Activated CD4-positive, CD25-positive, alpha-beta regulatory T cell treated with anti-CD3 and anti-CD28 coated beads, Interleukin-2, amount 50 U/mL, for 72 hours (primary cell): Measurements from ENCODE around the gene PNPT1.
"Not testable (repeated sequence)": the region's sequence is repeated elsewhere in the genome, so short reads cannot be mapped to it uniquely, and the experiment has no call there.

Source experiments
- DNase-seq: peaks from one replicate; pipeline ENCODE4 v3.0.0; 2021

The PNPT1 gene

DNA sequence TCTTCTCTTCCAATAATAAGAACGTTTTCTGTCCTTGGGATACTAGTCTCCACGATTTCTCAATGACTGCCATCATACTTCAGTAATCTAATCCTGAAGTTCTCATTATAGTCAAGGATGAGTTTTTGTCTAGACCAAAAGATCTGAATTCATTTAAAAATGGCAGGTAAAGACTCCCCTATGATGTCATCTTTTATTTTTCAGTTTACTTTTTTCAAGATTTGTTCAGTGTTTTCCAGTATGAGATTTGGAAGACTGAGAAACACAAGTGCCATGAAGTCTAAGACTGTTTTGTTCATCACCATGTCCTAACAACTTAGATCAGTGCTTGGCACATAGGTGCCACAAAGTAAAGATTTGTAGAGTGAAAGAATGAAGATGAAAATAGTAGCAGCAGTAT is 40.4 kb downstream of the PNPT1 start:
- DNase-seq, result no peak

- no peak for DNase-seq
Measured at GRCh38 chr2:55649211-55649610, 44.4 kb downstream of the PNPT1 start.

DNA sequence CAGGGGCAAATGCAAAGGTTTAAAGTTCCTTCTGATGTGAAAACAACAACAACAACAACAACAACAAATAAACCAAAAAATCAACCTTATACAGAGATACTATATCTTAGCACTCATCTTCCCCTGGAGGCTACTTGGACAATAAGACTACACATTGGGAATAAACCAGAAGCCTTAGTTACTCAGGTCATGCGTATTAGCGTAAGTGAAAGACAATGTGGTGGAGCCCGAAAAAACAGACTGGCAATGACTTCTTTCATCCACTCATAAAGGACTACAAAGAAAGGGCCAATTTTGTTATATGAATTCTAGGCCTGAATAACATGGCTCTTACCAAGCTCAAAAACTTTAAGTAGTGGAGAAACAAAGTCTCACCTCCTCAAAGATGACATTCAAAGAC is 56.8 kb downstream of the PNPT1 start:
- no peak for DNase-seq

DNA sequence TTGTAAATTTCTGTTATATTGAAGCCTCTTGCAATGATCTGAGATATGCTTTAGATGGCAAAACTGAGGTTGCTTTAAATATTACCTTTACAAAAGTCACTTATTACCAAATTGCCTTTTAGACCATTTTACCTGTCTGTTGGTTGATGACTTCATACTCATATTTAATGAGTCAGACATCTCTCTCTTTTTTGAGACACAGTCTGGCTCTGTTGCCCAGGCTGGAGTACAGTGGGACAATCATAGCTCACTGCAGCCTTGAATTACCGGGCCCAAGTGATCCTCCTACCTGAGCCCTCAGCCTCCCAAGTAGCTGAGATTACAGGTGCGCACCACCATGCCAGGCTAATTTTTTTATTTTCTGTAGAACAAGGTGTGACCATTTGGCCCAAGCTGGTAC is 64.7 kb downstream of the PNPT1 start:
- DNase-seq, result no peak

DNA sequence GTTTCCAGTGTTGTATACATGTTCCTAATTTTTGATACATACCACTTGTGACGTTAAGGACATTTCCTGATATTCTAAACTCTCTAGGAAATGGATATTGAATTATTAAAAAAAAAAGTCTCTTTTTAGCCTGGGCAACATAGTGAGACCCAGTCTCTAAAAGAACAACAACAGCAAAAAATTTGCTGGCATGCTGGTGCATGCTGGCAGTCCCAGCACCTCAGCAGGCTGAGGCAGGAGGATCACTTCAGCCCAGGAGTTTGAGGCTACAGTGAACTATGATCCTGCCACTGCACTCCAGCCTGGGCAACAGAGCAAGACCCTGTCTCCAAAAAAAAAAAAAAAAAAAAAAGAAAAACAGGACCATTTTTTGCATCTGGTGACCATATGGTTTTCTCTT is 65.7 kb downstream of the PNPT1 start:
- no peak for DNase-seq

DNA sequence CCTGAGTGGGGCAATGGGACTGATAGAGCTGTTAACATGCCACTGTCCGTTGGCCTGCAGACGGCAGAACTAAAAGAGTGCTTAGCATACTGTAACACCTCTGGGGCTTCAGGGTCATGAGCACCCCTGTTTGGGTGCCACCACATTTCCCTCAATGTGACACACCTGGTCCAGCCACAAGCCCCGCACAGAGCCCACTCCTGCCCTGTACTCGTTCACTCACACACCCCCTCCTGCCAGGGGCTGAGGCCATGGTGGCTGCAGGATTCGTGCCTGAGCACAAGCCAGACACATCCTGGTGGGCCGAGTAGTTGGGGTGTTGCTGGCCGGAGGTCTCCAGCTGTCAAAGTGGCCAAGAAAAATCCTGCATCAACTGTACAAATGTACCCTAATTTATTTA is 71.8 kb downstream of the PNPT1 start:
- no peak for DNase-seq

DNA sequence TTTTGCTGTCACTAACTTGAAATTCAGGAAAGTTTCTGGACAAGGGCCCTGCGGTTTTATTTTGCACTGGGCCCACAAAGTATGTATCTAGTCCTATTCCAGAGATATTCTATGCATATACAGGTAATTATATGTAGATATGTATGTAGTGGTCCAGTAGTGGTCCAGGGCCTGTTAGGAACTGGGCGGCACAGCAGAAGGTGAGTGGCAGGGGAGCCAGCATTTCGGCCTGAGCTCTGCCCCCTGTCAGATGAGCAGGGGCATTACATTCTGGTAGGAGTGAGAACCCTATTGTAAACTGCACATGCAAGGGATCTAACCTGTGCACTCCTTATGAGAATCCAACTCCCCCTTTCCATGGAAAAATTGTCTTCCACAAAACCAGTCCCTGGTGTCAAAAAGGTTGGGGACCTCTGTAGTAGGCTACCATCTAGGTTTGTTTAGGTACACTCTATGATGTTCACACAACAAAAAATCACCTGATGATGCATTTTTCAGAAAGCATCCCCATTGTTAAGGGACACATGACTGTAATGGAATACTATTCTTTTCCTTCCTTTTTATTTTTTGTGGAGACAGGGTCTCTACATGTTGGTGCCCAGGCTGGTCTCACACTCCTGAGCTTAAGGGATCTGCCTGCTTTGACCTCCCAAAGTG is 73.4 kb downstream of the PNPT1 start:
- DNase-seq, result no peak

- peak; percentile 52 for DNase-seq
Measured at GRCh38 chr2:55618275-55619055, 75.2 kb downstream of the PNPT1 start.

GRCh38 chr2:55618025-55618274 is 75.7 kb downstream of the PNPT1 start:
- DNase-seq, result no peak

DNA sequence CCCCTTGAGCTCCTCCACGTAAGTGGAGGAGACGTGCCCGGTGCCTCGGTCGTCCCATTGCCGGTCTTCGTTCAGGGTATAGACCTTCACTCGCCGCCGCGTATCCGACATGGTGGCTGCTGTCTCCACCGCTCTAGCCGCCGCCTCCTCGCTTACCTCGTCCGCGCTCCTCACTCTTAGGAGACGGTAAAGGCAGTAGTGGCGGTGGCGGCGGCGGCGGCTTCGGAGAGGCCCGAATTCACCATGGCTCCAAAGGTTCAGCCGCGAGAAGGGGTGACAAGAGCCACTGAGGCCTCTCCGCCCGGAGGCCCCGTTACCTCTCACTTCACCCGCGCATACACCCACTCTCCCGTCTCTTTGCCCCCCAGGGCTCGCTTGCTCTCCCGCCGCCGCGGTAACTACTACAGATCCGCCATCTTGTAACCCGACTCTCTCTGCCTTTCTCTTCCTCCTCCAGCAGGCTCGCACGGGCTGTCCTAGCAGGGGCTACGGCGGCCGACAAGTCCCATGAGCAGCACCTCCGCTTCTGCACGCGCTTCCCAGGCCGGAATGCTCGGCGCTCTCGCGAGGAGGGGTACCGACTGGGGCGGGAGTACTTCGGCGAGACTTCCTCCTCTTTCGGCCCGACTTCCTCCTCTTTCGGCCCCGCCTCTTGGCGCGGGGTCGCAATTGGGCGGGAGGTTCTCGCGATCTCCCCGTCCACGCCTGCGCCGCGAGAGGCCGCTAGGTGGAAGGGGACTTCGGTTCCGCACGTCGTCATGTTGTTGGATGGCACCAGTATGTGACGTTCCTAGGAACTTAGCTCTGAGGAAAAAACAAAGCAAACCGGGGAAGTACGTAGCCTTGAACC is 76.2 kb downstream of the PNPT1 start, which contains the start of gene PPP4R3B:
Gene PPP4R3B (minus strand): TSS at position 448 of the 850 bp plus-strand sequence. CDS start 337 bp downstream, at position 111.
- DNase-seq, result peak; percentile 97

- no peak for DNase-seq
Measured at GRCh38 chr2:55616551-55617174, 77.0 kb downstream of the PNPT1 start.

DNA sequence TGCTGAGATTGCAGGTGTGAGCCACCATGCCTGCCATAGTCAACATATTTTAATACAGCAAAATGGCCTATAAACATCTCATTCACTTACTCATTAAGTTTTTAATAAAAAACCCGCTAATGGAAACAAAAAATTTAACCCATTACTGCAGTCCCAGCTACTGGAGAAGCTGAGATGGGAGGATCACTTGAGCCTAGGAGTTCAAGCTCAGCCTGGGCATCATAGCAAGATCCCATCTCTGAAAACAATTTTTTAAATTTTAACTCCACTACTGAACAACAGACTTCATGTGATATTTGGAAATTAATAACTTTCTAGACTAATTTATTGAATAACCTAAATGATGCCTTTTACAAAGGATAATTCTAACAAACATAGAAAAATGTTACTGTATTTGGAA is 81.6 kb downstream of the PNPT1 start:
- DNase-seq, result no peak

DNA sequence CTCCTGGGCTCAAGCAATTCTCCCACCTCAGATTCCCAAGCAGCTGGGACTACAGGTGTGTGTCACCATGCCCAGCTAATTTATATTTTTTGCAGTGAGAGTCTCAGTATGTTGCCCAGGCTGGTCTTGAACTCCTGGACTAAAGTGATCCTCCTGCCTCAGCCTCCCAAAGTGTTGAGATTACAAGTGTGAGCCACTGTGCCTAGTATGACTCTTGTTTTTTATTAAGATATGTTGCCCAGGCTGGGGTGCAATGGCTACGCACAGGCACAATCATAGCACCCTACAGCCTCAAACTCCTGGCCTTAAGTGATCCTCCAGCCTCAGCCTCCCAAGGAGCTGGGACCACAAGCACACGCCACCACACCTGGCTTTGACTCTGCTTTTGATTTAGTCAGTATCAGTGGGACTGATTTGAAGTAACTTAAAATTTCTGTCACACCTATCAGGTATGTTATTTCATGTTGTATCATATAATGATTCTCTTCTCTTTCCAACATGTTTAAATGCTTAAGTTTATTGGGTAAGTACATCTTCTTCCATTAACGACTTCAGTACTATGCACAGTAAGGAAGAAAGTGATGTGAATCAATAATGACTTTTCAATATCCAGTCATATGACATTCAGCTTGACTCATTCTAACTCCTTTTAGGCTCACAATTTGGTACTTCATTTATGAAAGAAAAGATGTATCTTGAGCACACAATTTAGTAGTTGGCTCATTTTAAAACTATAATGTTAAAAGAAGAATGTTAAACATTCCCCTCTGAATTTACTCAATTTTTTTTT is 82.5 kb downstream of the PNPT1 start:
- no peak for DNase-seq

DNA sequence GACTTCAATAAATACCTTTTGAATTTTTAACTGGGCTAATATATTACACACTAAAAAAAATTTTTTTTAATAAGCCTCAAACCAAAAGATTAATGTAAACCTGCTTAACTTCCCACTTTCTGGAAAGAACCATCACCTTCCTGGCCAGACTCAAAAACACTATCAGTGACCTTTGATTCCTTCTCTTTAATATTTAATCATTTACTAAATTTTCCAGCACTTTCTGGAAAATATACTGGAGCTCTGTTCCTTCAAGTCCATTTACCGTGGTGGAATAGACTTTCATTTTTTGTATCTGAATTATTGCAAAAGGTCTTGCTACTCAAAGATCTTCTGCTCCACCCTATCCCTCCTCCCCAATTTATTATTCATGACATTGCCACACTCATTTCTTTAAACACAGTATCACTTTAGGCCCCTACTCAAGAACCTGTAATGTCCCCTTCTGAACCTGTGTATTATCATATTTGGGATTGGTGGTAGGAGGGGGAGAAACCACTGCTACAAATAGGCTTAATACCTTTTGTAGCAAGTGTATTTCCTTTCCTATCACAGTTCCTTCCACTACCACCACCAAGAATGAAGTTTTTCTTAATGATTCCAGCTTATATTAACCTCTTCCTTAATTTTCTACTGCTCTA is 83.6 kb downstream of the PNPT1 start:
- DNase-seq, result no peak

- no peak for DNase-seq
Measured at GRCh38 chr2:55609193-55609794, 84.3 kb downstream of the PNPT1 start.

DNA sequence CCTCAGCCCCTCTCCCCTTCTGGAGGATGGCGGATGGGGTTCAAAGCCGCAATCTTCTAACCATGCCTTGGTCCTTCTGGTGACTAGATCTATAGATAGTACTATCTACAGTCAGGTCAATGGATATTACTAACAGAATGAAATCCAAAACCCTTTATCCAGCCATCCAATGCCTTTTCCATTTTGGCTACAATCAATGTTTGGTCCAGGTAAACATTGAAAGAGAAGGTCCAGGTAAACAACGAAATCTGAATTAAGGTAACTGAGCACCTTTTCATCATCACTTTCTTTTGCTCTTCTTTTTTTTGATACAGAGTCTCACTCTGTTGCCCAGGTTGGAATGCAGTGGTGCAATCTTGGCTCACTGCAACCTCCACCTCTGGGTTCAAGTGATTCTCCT is 85.9 kb downstream of the PNPT1 start:
- DNase-seq, result no peak

DNA sequence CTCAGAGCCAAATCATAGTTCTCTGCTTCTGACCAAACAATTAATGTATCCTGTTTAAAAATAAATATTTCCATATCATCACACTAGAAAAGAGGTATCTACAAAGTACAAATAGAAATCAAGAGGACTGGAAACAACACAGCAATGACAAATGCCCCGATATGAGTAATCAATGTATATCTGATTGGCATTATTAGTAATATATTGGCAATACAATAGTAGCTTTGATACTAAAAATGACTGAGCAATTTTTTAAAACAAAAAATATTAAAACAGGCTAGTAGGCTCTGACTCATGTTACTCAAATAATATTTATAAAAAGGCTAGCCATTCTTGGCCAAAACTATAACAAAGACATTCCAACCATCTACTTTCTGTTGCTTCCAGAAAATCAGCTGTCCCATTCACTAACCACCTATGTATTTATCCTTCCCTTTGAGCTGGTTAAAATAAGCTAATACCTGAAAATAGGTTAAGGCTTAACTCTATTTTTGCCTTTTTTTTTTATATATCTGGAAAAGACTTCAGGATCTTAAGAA is 89.5 kb downstream of the PNPT1 start:
- DNase-seq, result no peak

DNA sequence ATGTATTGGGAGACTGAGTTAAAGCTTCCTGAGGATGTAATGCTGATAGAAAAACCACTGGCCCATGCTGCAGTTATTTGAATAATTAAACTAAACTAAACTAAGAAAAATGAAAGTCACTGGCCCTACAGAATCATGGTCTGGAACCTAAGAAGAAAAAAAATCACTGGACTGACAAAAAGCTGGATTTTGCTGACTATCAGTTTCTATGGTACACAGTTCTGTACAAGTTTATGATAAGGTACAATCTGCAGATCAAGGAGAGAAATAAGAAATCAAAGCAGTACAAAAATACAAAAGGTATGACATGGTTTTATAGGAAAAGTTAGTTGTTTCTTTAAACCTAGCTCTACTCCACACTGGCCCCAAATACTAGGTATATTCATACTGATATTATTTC is 91.8 kb downstream of the PNPT1 start:
- DNase-seq, result no peak

- DNase-seq, result no peak
Measured at GRCh38 chr2:55598056-55598795, 95.4 kb downstream of the PNPT1 start.

- not testable (repeated sequence) for DNase-seq
Measured at GRCh38 chr2:55596795-55597194, 96.8 kb downstream of the PNPT1 start.

DNA sequence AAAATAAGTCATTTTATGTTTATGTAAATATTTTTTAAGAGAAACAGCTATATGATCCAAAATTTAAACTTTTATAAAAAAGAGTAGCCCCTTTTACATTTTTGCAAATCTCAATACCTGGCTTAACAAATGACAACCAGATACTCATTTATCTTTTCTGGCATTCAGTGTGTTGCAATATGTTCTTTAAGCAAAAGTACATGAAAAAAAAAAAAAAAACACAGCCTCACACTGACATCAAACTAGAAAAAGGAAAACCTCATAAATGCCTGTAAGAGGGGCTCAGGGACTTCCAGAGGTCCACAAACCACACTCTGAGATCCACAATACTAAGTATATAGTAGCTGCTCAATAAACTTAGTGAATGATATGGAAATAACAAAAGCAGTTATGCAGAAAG is 98.1 kb downstream of the PNPT1 start:
- DNase-seq, result no peak
